Loucy (cell line): ENCODE results near the gene STAT5A.
"Not testable (repeated sequence)": the region's sequence is repeated elsewhere in the genome, so short reads cannot be mapped to it uniquely, and the experiment has no call there.

Source experiments
- EZH2phosphoT487 ChIP-seq: fragments of 200-600 bp; IDR thresholded peaks from 2 replicates; pipeline ENCODE4 v1.6.1; 2018; ENCODE audit warnings: antibody characterized with exemption, mild to moderate bottlenecking, moderate library complexity, borderline replicate concordance
- TF ChIP-seq, protein P1 (sequence below): fragments of 200-600 bp; sonication (generic); conservative IDR thresholded peaks from 2 replicates; pipeline ENCODE4 v1.5.1; 2014; ENCODE audit warnings: mild to moderate bottlenecking, antibody characterized with exemption, low read length

GRCh38 chr17:42299361-42299760 is 11.1 kb downstream of the STAT5A start:
- TF ChIP-seq, protein P1, sequence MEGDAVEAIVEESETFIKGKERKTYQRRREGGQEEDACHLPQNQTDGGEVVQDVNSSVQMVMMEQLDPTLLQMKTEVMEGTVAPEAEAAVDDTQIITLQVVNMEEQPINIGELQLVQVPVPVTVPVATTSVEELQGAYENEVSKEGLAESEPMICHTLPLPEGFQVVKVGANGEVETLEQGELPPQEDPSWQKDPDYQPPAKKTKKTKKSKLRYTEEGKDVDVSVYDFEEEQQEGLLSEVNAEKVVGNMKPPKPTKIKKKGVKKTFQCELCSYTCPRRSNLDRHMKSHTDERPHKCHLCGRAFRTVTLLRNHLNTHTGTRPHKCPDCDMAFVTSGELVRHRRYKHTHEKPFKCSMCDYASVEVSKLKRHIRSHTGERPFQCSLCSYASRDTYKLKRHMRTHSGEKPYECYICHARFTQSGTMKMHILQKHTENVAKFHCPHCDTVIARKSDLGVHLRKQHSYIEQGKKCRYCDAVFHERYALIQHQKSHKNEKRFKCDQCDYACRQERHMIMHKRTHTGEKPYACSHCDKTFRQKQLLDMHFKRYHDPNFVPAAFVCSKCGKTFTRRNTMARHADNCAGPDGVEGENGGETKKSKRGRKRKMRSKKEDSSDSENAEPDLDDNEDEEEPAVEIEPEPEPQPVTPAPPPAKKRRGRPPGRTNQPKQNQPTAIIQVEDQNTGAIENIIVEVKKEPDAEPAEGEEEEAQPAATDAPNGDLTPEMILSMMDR: not testable (repeated sequence)
- TF ChIP-seq EZH2phosphoT487: not testable (repeated sequence)
